Esophagus squamous epithelium (tissue), 4 donors: ENCODE measurements around the gene MYH10.

Experiments used
- CTCF ChIP-seq, 6 experiments: fragments of 450-650 bp in 4 of 6; fragments of 200-600 bp in 2 of 6; sonication (generic) in 2 of 6; IDR thresholded peaks; one replicate each; pipeline ENCODE4 v1.5.1; 2016 to 2019; ENCODE audit warnings: antibody characterized with exemption in 6 of 6, mild to moderate bottlenecking in 4 of 6, moderate library complexity in 4 of 6
- POLR2A ChIP-seq, 4 donors: fragments of 450-650 bp; IDR thresholded peaks; one replicate each; pipeline ENCODE4 v1.6.1; 2017; ENCODE audit warnings: antibody characterized with exemption in 4 of 4, mild to moderate bottlenecking in 4 of 4, moderate library complexity in 3 of 4

DNA sequence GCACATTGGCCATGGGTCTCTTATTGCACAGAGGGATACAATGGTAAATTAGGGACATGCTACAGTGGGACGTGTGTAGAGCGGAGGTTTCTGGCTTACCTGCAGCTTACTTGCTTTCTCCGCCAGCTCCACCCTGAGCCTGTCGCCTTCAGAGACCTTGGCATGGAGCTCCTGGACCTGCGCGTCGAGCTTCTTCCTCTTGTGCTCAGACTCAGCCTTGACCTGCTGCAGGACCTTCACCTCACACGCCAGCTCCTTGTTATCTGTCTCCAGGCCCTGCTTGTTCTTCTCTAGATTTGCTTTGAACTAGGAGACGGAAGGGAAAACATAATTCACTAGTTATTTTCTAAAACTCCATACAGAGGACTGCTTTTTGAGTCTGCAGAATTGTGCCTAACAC lies 131.4 kb downstream of the MYH10 start:
- TF ChIP-seq CTCF (IDR thresholded peaks at IDR 0.05) = no peak
- no peak for TF ChIP-seq POLR2A (IDR thresholded peaks at IDR 0.05)
